ENCODE measurements around the gene CENPX. TPM values are rescaled to one million over a fixed set of nuclear protein-coding genes. Genes with fewer than 3 reads are reported as not detected.

The CENPX gene
- total and polyA plus RNA-seq, 2 of the 13 experiments (the other 11 are each of a cell fraction or from before 2014, with no cell fraction given): 92.7 to 170 TPM

- TF ChIP-seq, protein P1, sequence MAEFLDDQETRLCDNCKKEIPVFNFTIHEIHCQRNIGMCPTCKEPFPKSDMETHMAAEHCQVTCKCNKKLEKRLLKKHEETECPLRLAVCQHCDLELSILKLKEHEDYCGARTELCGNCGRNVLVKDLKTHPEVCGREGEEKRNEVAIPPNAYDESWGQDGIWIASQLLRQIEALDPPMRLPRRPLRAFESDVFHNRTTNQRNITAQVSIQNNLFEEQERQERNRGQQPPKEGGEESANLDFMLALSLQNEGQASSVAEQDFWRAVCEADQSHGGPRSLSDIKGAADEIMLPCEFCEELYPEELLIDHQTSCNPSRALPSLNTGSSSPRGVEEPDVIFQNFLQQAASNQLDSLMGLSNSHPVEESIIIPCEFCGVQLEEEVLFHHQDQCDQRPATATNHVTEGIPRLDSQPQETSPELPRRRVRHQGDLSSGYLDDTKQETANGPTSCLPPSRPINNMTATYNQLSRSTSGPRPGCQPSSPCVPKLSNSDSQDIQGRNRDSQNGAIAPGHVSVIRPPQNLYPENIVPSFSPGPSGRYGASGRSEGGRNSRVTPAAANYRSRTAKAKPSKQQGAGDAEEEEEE (CRISPR knock-in tag; IDR thresholded peaks at IDR 0.05; ENCODE audit: borderline replicate concordance): no peak
- TF ChIP-seq NFYC (CRISPR knock-in tag; IDR thresholded peaks at IDR 0.05) (no peak; the same call in 1 of the 2 replicates), MEF2D (CRISPR knock-in tag; IDR thresholded peaks at IDR 0.05) (peak; percentile 75), DNMT3B (CRISPR knock-in tag; conservative IDR thresholded peaks at IDR 0.05) (peak; percentile 95; the same call in 1 of the 2 replicates), SRSF9 (IDR thresholded peaks at IDR 0.05; ENCODE audit: borderline replicate concordance, insufficient read depth, low read depth, low read length, poor library complexity, severe bottlenecking) (no peak), MATR3 (CRISPR knock-in tag; IDR thresholded peaks at IDR 0.05) (no peak), TMF1 (CRISPR knock-in tag; IDR thresholded peaks at IDR 0.05; ENCODE audit: low read depth) (0 out of 2 replicates have a peak, but pooled peaks have one; percentile 39), TCF7L2 (IDR thresholded peaks at IDR 0.05; ENCODE audit: low read depth, low read length) (no peak), ZFP36L2 (CRISPR knock-in tag; IDR thresholded peaks at IDR 0.05) (no peak), ZNF18 (CRISPR knock-in tag; IDR thresholded peaks at IDR 0.05; ENCODE audit: insufficient replicate concordance) (peak; percentile 94), CTCF (CRISPR knock-in tag; IDR thresholded peaks at IDR 0.05) (peak; percentile 51), GMEB1 (CRISPR knock-in tag; IDR thresholded peaks at IDR 0.05; ENCODE audit: borderline replicate concordance) (no peak), SALL1 (CRISPR knock-in tag; IDR thresholded peaks at IDR 0.05) (peak; percentile 74)
- TF ChIP-seq, protein P2, sequence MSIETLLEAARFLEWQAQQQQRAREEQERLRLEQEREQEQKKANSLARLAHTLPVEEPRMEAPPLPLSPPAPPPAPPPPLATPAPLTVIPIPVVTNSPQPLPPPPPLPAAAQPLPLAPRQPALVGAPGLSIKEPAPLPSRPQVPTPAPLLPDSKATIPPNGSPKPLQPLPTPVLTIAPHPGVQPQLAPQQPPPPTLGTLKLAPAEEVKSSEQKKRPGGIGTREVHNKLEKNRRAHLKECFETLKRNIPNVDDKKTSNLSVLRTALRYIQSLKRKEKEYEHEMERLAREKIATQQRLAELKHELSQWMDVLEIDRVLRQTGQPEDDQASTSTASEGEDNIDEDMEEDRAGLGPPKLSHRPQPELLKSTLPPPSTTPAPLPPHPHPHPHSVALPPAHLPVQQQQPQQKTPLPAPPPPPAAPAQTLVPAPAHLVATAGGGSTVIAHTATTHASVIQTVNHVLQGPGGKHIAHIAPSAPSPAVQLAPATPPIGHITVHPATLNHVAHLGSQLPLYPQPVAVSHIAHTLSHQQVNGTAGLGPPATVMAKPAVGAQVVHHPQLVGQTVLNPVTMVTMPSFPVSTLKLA (IDR thresholded peaks at IDR 0.05): peak; percentile 41
- TF ChIP-seq, protein P3, sequence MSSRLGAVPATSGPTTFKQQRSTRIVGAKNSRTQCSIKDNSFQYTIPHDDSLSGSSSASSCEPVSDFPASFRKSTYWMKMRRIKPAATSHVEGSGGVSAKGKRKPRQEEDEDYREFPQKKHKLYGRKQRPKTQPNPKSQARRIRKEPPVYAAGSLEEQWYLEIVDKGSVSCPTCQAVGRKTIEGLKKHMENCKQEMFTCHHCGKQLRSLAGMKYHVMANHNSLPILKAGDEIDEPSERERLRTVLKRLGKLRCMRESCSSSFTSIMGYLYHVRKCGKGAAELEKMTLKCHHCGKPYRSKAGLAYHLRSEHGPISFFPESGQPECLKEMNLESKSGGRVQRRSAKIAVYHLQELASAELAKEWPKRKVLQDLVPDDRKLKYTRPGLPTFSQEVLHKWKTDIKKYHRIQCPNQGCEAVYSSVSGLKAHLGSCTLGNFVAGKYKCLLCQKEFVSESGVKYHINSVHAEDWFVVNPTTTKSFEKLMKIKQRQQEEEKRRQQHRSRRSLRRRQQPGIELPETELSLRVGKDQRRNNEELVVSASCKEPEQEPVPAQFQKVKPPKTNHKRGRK (CRISPR knock-in tag; IDR thresholded peaks at IDR 0.05): 0 out of 2 replicates have a peak, but pooled peaks have one; percentile 70
Observed at GRCh38 chr17:82003411-82004381, 19.0 kb downstream of the CENPX start (continued).

Data from HepG2 (cell line).